Epithelial cell of proximal tubule (primary cell): ENCODE data around the gene DOK3. TPM values are rescaled to one million over a fixed set of nuclear protein-coding genes. Genes with fewer than 3 reads are reported as not detected.
"Not testable (repeated sequence)": the region's sequence is repeated elsewhere in the genome, so short reads cannot be mapped to it uniquely, and the experiment has no call there.

Experiments
- DNase-seq: peaks from one replicate; pipeline ENCODE4 v3.0.0-alpha.2; 2011; ENCODE audit warnings: low read depth
- H3K4me3 ChIP-seq: 2 replicates; pipeline ENCODE4 v1.5.1; 2011; ENCODE audit warnings: low read depth, mild to moderate bottlenecking, low read length
- CTCF ChIP-seq: conservative IDR thresholded peaks from 2 replicates; pipeline ENCODE4 v1.5.1; 2012; ENCODE audit warnings: low read depth, mild to moderate bottlenecking, low read length
- total RNA-seq: library from RNA; depleted of rRNA; stranded (reverse); fragments of >200 nt; gene quantifications from 2 replicates; pipeline ENCODE4 v1.2.3, GENCODE V29; 2015

The DOK3 gene
- total RNA-seq, 1 donor from 2014 or later = 1.5 TPM

DNA sequence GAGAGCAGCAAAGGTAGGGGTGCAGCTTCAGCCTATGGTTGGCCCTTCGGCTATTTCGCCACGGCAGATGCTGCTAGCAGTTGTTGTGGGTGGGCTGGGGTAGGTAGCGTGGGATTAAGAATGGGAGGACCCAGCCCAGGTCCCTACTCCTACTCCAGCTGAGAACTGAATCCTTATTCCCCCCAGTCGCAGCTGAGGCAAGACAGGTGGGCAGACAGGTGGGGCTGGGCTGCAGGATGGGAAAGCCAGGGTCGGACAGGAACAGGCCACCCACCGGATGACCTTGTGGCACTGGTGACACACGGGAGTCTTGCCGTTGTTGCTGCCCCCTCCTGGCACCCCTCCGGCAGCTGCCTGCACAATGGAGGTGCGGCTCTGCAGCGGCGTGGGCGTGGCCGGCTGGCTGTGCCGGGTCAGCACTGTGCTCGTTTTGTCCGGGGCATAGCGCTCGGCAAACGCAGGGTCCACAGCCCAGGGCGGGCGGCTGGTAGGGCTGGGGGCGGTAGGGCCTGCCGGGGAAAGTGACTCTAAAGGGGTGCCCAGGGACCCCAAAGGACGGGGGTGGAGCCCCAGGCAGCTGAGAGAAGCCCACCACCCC, 20.4 kb downstream of the DOK3 start:
- no peak overlapping the region for H3K4me3 ChIP-seq
- no peak for TF ChIP-seq CTCF
- DNase-seq = no peak

DNA sequence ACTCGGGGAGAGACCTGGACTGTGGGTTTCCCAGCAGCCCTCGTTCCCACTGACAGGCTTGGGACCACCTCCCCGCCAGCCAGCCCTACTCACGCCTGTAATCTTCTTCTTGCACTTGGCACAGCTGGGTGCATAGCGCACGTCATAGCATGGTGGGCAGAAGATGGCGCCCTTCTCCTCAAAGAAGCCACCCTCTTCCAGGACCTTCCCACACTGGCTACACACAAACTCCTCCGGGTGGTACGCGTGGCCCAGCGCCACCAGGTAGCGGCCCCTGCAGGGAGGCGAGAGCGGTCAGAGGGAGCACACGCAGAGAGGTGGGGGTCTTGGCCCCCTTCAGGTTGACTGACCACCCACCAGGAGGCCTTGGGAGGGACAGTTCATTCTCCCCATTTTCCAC, 21.7 kb downstream of the DOK3 start:
- TF ChIP-seq CTCF = no peak
- no peak for DNase-seq

DNA sequence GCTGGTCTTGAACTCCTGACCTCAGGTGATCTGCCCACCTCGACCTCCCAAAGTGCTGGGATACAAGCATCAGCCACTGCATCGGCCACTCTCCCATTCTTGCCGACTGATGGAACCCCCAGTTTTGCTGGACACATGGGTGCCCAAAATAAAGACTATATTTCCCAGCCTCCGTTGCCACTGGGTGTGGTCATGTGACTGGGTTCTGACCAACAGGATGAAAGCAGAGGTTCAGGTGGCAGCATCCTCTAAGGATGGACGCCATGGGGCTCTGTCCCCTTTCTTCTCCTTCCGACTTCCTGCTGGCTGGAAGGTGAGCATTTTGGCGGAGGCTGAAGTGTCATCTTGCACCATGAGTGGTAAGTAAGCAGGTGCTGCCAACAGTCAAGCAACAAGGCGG, 22.5 kb downstream of the DOK3 start:
- H3K4me3 ChIP-seq = no peak overlapping the region
- no peak for DNase-seq
- TF ChIP-seq CTCF = no peak

More for the DNA sequence above, 21.7 kb downstream of the DOK3 start:
- no peak overlapping the region for H3K4me3 ChIP-seq

- DNase-seq = no peak
- no peak for TF ChIP-seq CTCF
- H3K4me3 ChIP-seq = no peak overlapping the region
Measured at GRCh38 chr5:177486256-177486655, 23.4 kb downstream of the DOK3 start.

GRCh38 chr5:177485753-177486152, 23.9 kb downstream of the DOK3 start:
- not testable (repeated sequence) for H3K4me3 ChIP-seq, DNase-seq

GRCh38 chr5:177484902-177485549, 24.6 kb downstream of the DOK3 start:
- DNase-seq = no peak
- TF ChIP-seq CTCF = no peak
- H3K4me3 ChIP-seq = no peak overlapping the region

GRCh38 chr5:177483994-177484901, 25.4 kb downstream of the DOK3 start:
- DNase-seq = no peak
- no peak for TF ChIP-seq CTCF
- no peak overlapping the region for H3K4me3 ChIP-seq
